Measurements from ENCODE around the gene SCRT2.

SCRT2 gene

DNA sequence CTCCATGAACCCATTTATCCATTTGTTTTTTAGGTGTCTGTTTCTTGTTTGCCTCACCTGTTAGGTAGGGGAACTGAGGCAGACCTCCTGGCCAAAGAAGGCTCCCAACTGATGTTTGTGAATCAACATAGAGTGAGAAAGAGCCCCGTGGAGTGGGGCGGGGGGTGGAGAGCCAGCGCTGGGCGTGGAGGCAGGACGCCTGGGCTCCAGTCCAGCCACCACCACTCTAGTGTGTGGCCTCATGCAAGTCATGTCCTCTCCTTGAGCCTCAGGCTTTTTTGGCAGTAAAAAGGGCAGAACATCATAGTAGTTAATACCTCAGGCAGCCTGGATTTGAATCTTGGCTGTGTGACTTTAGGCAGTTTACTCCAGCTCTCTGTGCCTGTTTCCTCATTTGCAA lies 42.2 kb upstream of the SCRT2 start:
- TF ChIP-seq, protein P1, sequence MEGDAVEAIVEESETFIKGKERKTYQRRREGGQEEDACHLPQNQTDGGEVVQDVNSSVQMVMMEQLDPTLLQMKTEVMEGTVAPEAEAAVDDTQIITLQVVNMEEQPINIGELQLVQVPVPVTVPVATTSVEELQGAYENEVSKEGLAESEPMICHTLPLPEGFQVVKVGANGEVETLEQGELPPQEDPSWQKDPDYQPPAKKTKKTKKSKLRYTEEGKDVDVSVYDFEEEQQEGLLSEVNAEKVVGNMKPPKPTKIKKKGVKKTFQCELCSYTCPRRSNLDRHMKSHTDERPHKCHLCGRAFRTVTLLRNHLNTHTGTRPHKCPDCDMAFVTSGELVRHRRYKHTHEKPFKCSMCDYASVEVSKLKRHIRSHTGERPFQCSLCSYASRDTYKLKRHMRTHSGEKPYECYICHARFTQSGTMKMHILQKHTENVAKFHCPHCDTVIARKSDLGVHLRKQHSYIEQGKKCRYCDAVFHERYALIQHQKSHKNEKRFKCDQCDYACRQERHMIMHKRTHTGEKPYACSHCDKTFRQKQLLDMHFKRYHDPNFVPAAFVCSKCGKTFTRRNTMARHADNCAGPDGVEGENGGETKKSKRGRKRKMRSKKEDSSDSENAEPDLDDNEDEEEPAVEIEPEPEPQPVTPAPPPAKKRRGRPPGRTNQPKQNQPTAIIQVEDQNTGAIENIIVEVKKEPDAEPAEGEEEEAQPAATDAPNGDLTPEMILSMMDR (IDR thresholded peaks at IDR 0.05; ENCODE audit: control insufficient read depth, insufficient read depth, low read depth, low read length, missing control alignments) = no peak
- no peak for DNase-seq (ENCODE audit: low read depth)
- H3K4me3 ChIP-seq (ENCODE audit: control insufficient read depth, low read depth, low read length) = no peak overlapping the region

DNA sequence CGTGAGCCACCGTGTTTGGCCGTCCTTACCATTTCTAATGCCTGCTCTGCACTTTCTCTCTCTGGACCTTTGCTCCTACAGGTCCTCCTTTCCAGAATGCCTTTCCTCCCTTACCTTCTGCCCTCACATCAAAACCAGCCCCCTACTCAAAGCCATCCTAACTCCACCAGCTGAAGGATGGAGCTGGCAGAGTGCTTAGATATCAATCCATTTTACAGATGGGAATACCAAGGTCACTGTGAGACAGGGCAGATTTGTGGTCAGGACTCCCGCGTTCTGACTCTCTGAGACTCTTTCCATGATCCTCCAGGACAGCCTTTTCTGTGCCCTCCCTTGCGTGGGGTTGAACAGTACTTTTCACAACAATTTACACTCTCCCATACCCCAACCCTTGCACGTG lies 41.7 kb upstream of the SCRT2 start:
- TF ChIP-seq, protein P1 (IDR thresholded peaks at IDR 0.05; ENCODE audit: control insufficient read depth, insufficient read depth, low read depth, low read length, missing control alignments) = no peak
- no peak overlapping the region for H3K4me3 ChIP-seq (ENCODE audit: control insufficient read depth, low read depth, low read length)
- DNase-seq (ENCODE audit: low read depth) = no peak

DNA sequence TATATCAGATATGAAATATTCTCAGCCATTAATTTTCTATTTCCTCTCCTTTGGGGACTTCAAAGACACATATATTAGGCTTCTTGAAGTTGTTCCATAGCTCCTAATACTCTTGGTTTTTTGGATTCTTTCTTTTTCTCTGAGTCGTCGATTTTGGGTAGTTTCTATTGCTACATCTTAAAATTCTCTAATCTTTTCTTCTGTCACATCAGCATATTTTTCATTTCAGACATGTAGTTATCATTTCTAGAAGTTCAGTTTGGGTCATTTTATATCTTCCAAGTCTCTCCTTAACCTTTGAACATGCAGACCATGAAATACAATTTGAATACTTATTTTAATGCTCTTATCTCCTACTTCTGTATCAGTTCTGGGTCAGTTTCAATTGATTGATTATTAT lies 38.9 kb upstream of the SCRT2 start:
- DNase-seq (ENCODE audit: low read depth) = no peak
- no peak overlapping the region for H3K4me3 ChIP-seq (ENCODE audit: control insufficient read depth, low read depth, low read length)
- TF ChIP-seq, protein P1 (IDR thresholded peaks at IDR 0.05; ENCODE audit: control insufficient read depth, insufficient read depth, low read depth, low read length, missing control alignments) = no peak

DNA sequence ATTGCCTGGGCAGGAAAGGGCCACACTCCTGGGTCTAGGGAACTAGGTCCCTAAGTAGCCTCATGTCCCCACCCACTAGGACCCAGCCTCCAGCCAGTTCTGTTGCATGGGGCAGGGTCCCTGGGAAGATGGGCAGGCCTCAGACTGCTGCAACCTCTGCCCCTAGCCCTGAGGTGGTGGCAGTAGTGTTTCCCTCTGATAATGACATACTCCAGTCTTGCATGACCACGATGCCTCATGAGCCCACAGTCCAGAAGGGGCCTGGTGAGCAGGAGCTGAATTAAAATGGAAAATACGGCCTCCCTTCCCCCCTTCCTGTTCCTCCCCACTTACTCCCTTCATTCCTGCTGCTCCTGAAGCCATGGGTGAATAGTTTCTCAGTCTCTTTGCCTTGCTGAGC lies 36.0 kb upstream of the SCRT2 start:
- H3K4me3 ChIP-seq (ENCODE audit: control insufficient read depth, low read depth, low read length) = no peak overlapping the region
- TF ChIP-seq, protein P1 (IDR thresholded peaks at IDR 0.05; ENCODE audit: control insufficient read depth, insufficient read depth, low read depth, low read length, missing control alignments) = no peak
- DNase-seq (ENCODE audit: low read depth) = no peak

DNA sequence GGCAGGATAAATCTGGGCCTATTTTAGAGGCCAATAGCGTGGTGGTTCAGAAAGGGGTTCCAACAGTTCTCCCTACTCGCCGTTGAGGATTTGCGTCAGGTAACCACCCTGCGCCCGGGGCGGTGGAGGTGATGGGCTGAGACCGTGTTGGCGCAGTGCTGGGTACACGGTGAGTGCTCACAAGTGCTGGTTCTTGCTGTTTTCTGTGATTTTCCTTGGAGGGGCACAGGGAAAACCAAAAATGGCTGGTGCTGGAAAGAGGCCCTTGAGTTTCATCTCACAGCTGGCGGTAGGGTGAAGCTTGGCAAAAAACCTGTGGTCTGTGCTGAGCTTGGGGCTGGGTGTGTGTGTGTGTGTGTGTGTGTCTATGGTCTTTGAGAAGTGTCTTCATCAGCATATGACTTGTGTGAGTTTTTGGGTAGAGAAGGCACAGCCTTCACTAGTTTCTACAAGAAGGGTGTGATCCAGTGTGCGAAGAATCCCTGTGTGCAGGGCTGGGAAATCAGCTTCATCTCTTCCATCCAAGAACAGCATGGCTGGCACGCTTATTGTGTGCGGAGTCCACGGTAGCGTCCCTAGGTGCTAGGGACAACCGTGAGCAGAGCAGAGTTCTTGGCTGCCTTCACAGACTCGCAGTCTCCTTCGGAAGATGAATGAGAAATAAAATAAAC lies 35.3 kb upstream of the SCRT2 start:
- TF ChIP-seq, protein P1 (IDR thresholded peaks at IDR 0.05; ENCODE audit: control insufficient read depth, insufficient read depth, low read depth, low read length, missing control alignments) = no peak
- no peak overlapping the region for H3K4me3 ChIP-seq (ENCODE audit: control insufficient read depth, low read depth, low read length)
- no peak for DNase-seq (ENCODE audit: low read depth)

DNA sequence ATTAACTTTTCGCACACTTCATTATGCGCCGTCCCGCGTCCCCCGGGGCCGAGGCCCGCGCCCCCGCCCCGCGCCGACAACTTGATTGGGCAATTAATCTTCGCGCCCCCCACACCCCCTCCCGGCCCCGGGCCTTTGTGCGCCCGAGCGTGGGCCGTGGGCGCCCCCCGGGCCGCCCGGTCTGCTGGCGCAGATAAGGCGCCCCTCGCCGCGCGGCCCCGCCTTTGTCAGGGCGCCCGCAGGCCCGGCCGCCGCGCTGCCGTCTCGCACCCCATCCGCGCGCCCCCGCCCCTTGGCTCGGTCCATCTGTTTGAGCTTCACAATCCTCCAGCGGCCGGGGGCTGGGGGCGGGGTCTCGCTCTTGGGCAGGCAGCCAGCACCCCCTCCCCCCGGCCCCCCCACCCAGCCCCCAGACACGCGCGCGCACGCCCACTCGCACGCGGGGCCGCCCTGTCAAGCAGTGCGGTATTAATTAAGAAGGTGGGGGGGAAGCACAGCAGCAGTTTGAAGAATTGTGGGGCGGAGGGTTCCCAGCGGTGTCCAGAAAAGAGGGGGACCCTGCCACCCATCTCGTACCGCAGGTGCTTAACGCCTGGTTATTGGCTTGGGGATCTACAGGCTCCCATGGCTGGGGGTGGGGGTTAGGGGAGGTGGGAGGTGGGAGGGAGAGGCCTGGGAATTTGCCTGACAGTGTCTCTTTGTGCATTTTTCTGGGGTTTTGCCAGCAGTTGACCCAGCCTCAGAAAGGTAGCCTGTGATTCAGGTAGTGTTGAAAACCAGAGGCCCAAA lies 34.6 kb upstream of the SCRT2 start:
- DNase-seq (ENCODE audit: low read depth) = no peak
- H3K4me3 ChIP-seq (ENCODE audit: control insufficient read depth, low read depth, low read length) = no peak overlapping the region
- TF ChIP-seq, protein P1 (IDR thresholded peaks at IDR 0.05; ENCODE audit: control insufficient read depth, insufficient read depth, low read depth, low read length, missing control alignments) = no peak
